Activated CD4-positive, alpha-beta memory T cell treated with anti-CD3 and anti-CD28 coated beads, Interleukin-2, amount 10 ng/mL, durations not matched to agents 7 days and 5 days (primary cell): ENCODE data around the gene PET117. TPM values are rescaled to one million over a fixed set of nuclear protein-coding genes. Genes with fewer than 3 reads are reported as not detected.
"Not testable (repeated sequence)": the region's sequence is repeated elsewhere in the genome, so short reads cannot be mapped to it uniquely, and the experiment has no call there.

Experiments used
- CTCF ChIA-PET: fragments of 350-600 bp; sonication (Branson Sonifier 250); formaldehyde crosslinking; loops from one replicate; lab custom pipeline; 2021; ENCODE audit warnings: antibody characterized with exemption, inconsistent platforms; lab: Charles Lee
- POLR2A ChIA-PET: fragments of 350-600 bp; sonication (Branson Sonifier 250); formaldehyde crosslinking; loops from one replicate; lab custom pipeline; 2021; ENCODE audit warnings: antibody characterized with exemption; lab: Charles Lee
- DNase-seq: peaks from one replicate; pipeline ENCODE4 v3.0.0-alpha.2; 2020
- H3K27ac Mint-ChIP-seq: one replicate; pipeline ENCODE4 v1.8.0; 2021; ENCODE audit warnings: mild to moderate bottlenecking, mixed read lengths
- H3K27me3 Mint-ChIP-seq: one replicate; pipeline ENCODE4 v1.8.0; 2021; ENCODE audit warnings: mixed read lengths
- H3K36me3 Mint-ChIP-seq: one replicate; pipeline ENCODE4 v1.8.0; 2021; ENCODE audit warnings: low read depth, mixed read lengths
- H3K4me1 Mint-ChIP-seq: one replicate; pipeline ENCODE4 v1.8.0; 2021; ENCODE audit warnings: mixed read lengths
- H3K4me3 Mint-ChIP-seq: one replicate; pipeline ENCODE4 v1.8.0; 2021; ENCODE audit warnings: mild to moderate bottlenecking, mixed read lengths
- H3K9me3 Mint-ChIP-seq: one replicate; pipeline ENCODE4 v1.8.0; 2021; ENCODE audit warnings: mixed read lengths
- total RNA-seq, 2 experiments: library from RNA; stranded (reverse); gene quantifications; one replicate each; pipeline ENCODE4 v1.2.3, GENCODE V29; 2021

PET117 gene
- total RNA-seq, 2 experiments from 2014 or later: 12.5 to 14.9 TPM

GRCh38 chr20:18166950-18167349 is 29.3 kb downstream of the PET117 start:
- no peak overlapping the region for H3K27ac Mint-ChIP-seq
- CTCF ChIA-PET: no interaction called here

GRCh38 chr20:18172379-18172778 is 34.7 kb downstream of the PET117 start:
- ChIA-PET POLR2A (no interaction called here), CTCF (no interaction called here)
- DNase-seq: no peak
- Mint-ChIP-seq H3K27ac (no peak overlapping the region), H3K9me3 (no peaks in the 10 kb centered on the region), H3K4me3 (no peak overlapping the region), H3K36me3 (peaks cover 44% of the 10 kb centered on the region), H3K27me3 (no peaks in the 10 kb centered on the region), H3K4me1 (no peaks in the 10 kb centered on the region)

More at GRCh38 chr20:18166950-18167349, 29.3 kb downstream of the PET117 start:
- Mint-ChIP-seq H3K36me3 (peaks cover 47% of the 10 kb centered on the region), H3K4me3 (no peak overlapping the region), H3K4me1 (peaks cover 18% of the 10 kb centered on the region), H3K27me3 (no peaks in the 10 kb centered on the region), H3K9me3 (no peaks in the 10 kb centered on the region)
- POLR2A ChIA-PET: interaction anchor here (1.0 kb wide), 1 partner anchor 29 kb away, joined by 4 read pairs; the partner anchor contains the start of genes KAT14 and PET117
- DNase-seq: no peak

- POLR2A ChIA-PET: no interaction called here
These were observed 37.4 kb downstream of the PET117 start for GRCh38 chr20:18174906-18175683.

GRCh38 chr20:18176318-18176785 is 38.7 kb downstream of the PET117 start:
- H3K27me3 Mint-ChIP-seq: no peaks in the 10 kb centered on the region
- CTCF ChIA-PET: no interaction called here
- H3K27ac Mint-ChIP-seq: no peak overlapping the region
- no peak overlapping the region for H3K4me3 Mint-ChIP-seq
- peaks cover 14% of the 10 kb centered on the region for H3K9me3 Mint-ChIP-seq
- no peaks in the 10 kb centered on the region for H3K4me1 Mint-ChIP-seq
- no peak for DNase-seq
- peaks cover 62% of the 10 kb centered on the region for H3K36me3 Mint-ChIP-seq
- POLR2A ChIA-PET: no interaction called here

More at GRCh38 chr20:18174906-18175683, 37.4 kb downstream of the PET117 start:
- no peaks in the 10 kb centered on the region for H3K4me1 Mint-ChIP-seq
- CTCF ChIA-PET: no interaction called here
- H3K36me3 Mint-ChIP-seq: peaks cover 62% of the 10 kb centered on the region
- no peak overlapping the region for H3K4me3 Mint-ChIP-seq
- no peaks in the 10 kb centered on the region for H3K27me3 Mint-ChIP-seq
- H3K27ac Mint-ChIP-seq: no peak overlapping the region
- DNase-seq: no peak
- H3K9me3 Mint-ChIP-seq: peaks cover 6% of the 10 kb centered on the region

- POLR2A ChIA-PET, CTCF ChIA-PET, H3K4me1 Mint-ChIP-seq, H3K27me3 Mint-ChIP-seq, DNase-seq, H3K4me3 Mint-ChIP-seq, H3K27ac Mint-ChIP-seq: not testable (repeated sequence)
- H3K36me3 Mint-ChIP-seq: peaks cover 64% of the 10 kb centered on the region
- H3K9me3 Mint-ChIP-seq: peaks cover 14% of the 10 kb centered on the region
These were observed 42.7 kb downstream of the PET117 start for GRCh38 chr20:18180366-18180765.

- H3K36me3 Mint-ChIP-seq: peaks cover 63% of the 10 kb centered on the region
- peaks cover 14% of the 10 kb centered on the region for H3K9me3 Mint-ChIP-seq
- H3K27ac Mint-ChIP-seq: no peak overlapping the region
- POLR2A ChIA-PET: no interaction called here
- no peaks in the 10 kb centered on the region for H3K27me3 Mint-ChIP-seq
- CTCF ChIA-PET: no interaction called here
- no peak for DNase-seq
- no peaks in the 10 kb centered on the region for H3K4me1 Mint-ChIP-seq
- no peak overlapping the region for H3K4me3 Mint-ChIP-seq
These were observed 43.2 kb downstream of the PET117 start for GRCh38 chr20:18180815-18181214.

- Mint-ChIP-seq H3K4me3 (no peak overlapping the region), H3K27ac (no peak overlapping the region), H3K36me3 (peaks cover 27% of the 10 kb centered on the region), H3K27me3 (no peaks in the 10 kb centered on the region), H3K4me1 (peaks cover 12% of the 10 kb centered on the region), H3K9me3 (no peaks in the 10 kb centered on the region)
- DNase-seq: no peak
- ChIA-PET POLR2A (no interaction called here), CTCF (no interaction called here)
These were observed 49.4 kb downstream of the PET117 start for GRCh38 chr20:18187020-18187419.

GRCh38 chr20:18188434-18188833 is 50.8 kb downstream of the PET117 start:
- Mint-ChIP-seq H3K4me3 (no peak overlapping the region), H3K4me1 (peaks cover 12% of the 10 kb centered on the region), H3K27me3 (no peaks in the 10 kb centered on the region), H3K36me3 (peaks cover 18% of the 10 kb centered on the region), H3K9me3 (no peaks in the 10 kb centered on the region), H3K27ac (no peak overlapping the region)
- ChIA-PET CTCF (no interaction called here), POLR2A (no interaction called here)
- DNase-seq: no peak

GRCh38 chr20:18190338-18191233 is 52.9 kb downstream of the PET117 start:
- Mint-ChIP-seq H3K9me3 (no peaks in the 10 kb centered on the region), H3K4me1 (peaks cover 12% of the 10 kb centered on the region), H3K36me3 (peaks cover 10% of the 10 kb centered on the region), H3K4me3 (no peak overlapping the region), H3K27ac (peak overlapping the region; percentile 52), H3K27me3 (no peaks in the 10 kb centered on the region)
- ChIA-PET CTCF (interaction anchor here (0.6 kb wide), 1 partner anchor 1465 kb away, joined by 3 read pairs; no protein-coding TSS in a partner anchor), POLR2A (interaction anchor here (1.0 kb wide), 1 partner anchor 53 kb away, joined by 3 read pairs; the partner anchor contains the start of genes KAT14 and PET117)
- no peak for DNase-seq

GRCh38 chr20:18191306-18191705 is 53.6 kb downstream of the PET117 start:
- H3K36me3 Mint-ChIP-seq: peaks cover 5% of the 10 kb centered on the region
- no peak overlapping the region for H3K4me3 Mint-ChIP-seq
- no peak for DNase-seq
- ChIA-PET CTCF (no interaction called here), POLR2A (no interaction called here)
- H3K4me1 Mint-ChIP-seq: peaks cover 12% of the 10 kb centered on the region
- no peaks in the 10 kb centered on the region for H3K27me3 Mint-ChIP-seq
- no peaks in the 10 kb centered on the region for H3K9me3 Mint-ChIP-seq
- H3K27ac Mint-ChIP-seq: no peak overlapping the region

Other genes with a start within 250 kb of the PET117 start
- 100 to 1,000 TPM; 236 to 250 TPM for gene SNX5, start 169.1 kb upstream of the PET117 start, total RNA-seq
- 10 to 100 TPM; 53.9 to 56.7 TPM for gene MGME1, start 168.8 kb upstream of the PET117 start, total RNA-seq
- gene OVOL2, start 79.9 kb upstream of the PET117 start, total RNA-seq: under 1 TPM in 1 of 2 experiments, not detected in 1; 0.25 TPM
- gene KAT14, start within 50 bp of the PET117 start, total RNA-seq: 10 to 100 TPM; 13.4 to 15.1 TPM
- 10 to 100 TPM in 1 of 2 experiments, 1 to 10 TPM in 1; 8.4 to 10.2 TPM for gene ZNF133, start 150.7 kb downstream of the PET117 start, total RNA-seq